ENCODE data around the gene SLC25A1. TPM values are rescaled to one million over a fixed set of nuclear protein-coding genes. Genes with fewer than 3 reads are reported as not detected.

The SLC25A1 gene
- total RNA-seq, result 54.0 and 61.5 TPM in 2 replicates

DNA sequence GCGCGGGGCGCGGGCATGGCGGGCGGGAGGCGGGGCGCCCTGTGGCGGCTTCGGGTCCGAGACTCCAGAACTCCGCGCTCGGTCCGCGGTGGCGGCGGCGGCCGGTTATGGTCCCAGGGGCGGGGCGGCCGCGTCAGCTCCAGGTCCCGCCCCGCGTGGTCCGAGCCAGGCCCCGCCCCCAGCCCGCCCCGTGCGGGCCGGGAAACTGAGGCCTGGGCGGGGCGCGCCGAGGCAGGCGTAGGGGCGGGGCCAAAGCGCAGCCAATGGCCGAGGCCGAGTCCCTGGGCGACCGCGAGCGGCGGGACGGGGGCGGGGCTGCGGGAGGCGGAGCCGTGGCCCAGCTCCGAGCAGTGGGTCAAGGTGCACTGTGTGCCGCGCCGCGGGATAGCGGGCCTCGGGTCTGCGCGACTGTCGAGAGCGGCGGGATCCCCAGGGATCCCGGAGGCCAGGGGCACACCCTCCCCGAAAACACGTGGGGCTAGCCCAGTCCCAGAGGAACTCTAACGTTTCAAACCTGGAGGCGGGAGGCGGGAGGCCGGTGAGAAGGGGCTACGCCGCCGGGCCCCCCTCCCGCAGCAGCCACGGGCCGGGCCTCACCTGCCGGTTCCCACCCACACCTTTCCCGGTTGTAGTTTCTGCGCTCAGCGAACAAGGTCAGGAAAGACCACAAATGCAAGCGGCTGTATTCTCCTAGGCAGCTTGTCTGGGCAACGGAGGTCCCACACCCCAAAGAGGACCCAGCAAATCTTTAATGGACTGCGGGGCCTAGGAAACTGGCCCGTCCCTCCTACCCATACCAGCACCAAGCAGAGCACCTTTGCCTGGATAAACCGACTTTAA lies at the start of gene SLC25A1:
Gene SLC25A1 (minus strand): TSS at position 80 of the 840 bp plus-strand sequence. CDS start 63 bp downstream, at position 17.

DNA sequence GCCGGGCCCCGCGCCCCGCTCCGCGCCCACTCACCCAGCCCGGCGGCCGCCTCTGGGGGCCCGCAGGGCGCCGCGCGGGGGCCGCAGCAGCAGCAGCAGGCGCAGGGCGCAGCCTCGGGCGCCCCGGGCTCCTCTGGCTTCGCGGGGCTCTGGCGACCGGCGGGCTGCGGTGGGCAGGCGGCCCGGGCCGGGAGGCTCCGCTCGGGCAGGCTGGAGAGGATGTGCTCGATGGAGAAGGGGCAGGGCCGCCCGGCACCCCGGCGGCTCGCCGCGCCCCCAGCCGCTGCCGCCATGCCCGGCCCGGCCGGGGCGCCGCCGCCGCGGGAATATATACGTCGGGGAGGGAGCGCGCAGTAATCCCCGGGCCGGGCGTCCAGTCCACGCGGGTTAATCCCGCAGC lies 28.5 kb downstream of the SLC25A1 start, which contains the start of gene GSC2:
Gene GSC2 (minus strand): TSS at position 302 of the 400 bp plus-strand sequence. CDS start 9 bp downstream, at position 293.

GRCh38 chr22:19130959-19131684 lies 47.4 kb downstream of the SLC25A1 start, which contains the start of gene TSSK2:
TSS of gene TSSK2 (plus strand) at chr22:19131308. CDS start at chr22:19131400, 92 bp downstream.

Other genes with a start within 250 kb of the SLC25A1 start
- gene PRODH, start 242.4 kb downstream of the SLC25A1 start, total RNA-seq, result under 0.01 TPM in 1 of 2 replicates, not detected in the other
- gene DGCR2, start 56.3 kb downstream of the SLC25A1 start, total RNA-seq, result 30.6 and 35.7 TPM in 2 replicates
- gene TSSK2, start 47.4 kb downstream of the SLC25A1 start, total RNA-seq, result not detected in 2 replicates
- 15.4 and 15.5 TPM in 2 replicates for gene ESS2, start 34.1 kb downstream of the SLC25A1 start, total RNA-seq
- not detected in 2 replicates for gene GSC2, start 28.4 kb downstream of the SLC25A1 start, total RNA-seq
- 5.9 and 10.1 TPM in 2 replicates for gene CLTCL1, start 113.0 kb upstream of the SLC25A1 start, total RNA-seq

Measured in articular chondrocyte of knee joint (primary cell).